HG02870 (cell line): ENCODE data around the gene TRIM50.
"Not testable (repeated sequence)": the region's sequence is repeated elsewhere in the genome, so short reads cannot be mapped to it uniquely, and the experiment has no call there.

Experiments
- ATAC-seq: cut with Tn5 transposase; IDR thresholded peaks from one replicate; pipeline ENCODE4 v1.9.1; 2021; ENCODE audit warnings: mild to moderate bottlenecking, moderate library complexity; ENCODE audit not compliant: unreplicated experiment

Gene TRIM50

DNA sequence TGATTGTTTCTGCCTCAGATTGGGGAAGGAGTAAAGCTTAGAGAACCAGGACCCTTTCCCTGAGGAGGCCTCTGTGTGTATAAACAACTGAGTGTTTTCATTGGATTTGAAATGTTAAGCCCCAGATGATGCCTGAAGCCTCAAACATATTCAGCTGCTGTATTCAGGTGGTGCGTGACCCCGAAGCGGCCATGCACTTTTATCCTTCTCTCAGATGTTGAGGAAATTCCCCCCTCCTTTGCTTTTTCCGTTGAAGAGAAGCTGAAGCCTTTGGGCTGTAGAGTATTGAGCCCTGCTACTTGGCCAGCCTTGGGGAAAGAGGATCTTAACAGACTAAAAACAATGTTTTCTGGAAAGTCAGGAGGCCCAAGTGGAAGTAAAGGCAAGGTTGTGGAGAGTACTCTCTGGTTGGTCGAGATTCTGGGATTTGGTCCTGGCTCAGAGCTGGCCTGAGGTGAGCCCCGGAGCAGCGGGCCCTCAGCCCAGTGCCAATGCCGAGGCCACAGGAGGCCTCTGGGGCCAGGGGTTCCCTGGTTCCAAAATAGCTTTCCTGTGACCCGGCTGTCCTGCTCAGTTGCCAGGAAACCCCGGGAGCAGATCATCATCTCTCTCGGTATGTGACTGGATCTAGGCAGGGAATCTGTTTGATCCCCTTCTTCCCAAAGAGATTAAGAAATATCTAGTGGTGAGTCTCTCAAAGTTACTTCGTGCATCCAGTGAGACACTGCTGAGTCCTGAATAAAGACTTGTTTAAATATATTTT, 22.6 kb upstream of the TRIM50 start:
- ATAC-seq: no peak

DNA sequence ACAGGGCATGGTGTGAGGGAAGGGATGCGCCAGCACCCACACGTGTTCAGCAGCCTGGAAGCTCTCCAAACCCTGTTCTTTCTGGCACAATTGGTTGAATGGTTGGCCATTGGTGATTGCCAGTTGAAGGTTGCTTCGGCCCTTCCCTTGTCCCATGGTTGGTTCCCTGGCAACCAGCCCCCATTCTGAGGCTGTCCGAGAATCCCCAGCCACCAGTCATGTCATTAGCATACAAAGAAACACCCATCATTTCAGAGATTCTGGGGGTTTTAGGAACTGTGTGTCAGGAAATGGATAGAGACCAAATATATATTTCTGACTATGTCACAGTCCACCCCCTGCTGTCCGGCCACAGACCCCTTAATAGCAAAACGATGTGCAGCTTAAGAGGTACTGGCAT, 21.9 kb upstream of the TRIM50 start:
- no peak for ATAC-seq

DNA sequence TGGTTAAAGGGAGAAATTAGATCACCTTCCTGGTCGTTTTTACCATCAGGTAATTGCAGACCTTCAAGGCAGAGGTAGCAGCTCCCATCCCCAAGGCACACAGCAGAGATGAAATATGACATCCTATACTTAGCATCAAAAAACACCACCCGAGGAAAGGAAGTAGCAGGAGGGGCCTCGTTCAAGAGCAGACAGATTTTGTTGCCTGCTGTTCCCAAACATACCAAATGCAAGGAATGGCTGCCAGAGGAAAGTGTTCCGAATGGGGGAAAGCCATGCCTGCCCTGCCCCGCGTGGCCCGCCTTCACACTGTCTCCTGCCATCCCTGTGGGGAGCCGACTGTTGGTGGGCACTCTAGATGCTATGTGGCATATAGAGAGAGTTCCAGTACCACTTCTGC, 18.1 kb upstream of the TRIM50 start:
- no peak for ATAC-seq

DNA sequence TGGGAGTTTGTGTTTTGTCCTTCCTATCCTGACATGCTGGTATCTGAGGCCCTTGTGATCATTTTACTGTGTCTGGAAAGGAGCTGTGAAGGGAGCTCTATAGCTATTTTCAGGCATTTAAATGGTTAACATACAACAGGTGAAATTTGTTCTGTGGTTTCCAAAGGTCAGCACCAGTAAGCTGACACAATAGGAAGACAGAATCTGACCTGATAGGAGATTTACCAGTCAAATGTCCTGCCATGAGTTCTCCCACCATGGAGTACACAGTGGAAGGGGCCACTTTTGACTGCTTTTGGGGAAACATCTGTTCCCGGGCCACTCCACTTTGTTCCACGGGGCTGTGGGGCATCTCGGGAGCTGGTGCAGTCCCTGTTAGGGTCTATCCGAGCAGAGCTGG, 17.7 kb upstream of the TRIM50 start:
- no peak for ATAC-seq

DNA sequence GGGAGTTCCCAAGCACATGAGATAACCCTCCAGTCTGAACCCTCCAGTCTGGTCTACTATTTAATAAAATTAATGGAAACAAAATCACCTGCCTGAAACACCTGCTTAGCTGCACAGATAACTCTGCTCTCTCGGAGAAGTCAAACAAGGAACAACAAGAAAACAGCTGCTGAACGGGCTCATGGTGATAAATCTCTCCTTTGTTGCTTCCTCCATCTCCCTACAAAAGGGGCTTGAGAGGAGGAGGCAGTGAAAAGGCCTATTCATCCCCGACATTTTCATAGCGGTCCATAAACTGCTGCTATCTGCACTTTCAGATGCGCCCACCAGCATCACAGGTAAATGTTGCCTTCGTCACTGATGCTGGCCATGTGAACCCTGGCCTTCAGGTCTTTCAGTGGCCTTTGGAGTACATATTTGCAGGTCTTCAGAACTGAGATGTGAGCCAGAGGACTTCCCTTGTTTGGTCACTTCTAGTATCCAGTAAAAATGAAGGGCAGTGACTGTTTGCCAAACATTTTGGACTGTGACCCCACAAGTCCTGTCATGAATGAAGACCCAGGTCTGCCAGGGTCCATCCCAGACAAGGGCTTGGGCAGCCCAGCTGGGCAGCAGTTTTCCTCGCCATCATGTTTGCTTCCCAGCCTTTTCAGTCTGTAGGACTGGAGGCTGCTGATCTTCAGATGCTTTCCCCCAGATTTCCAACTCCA, 15.9 kb upstream of the TRIM50 start:
- no peak for ATAC-seq

DNA sequence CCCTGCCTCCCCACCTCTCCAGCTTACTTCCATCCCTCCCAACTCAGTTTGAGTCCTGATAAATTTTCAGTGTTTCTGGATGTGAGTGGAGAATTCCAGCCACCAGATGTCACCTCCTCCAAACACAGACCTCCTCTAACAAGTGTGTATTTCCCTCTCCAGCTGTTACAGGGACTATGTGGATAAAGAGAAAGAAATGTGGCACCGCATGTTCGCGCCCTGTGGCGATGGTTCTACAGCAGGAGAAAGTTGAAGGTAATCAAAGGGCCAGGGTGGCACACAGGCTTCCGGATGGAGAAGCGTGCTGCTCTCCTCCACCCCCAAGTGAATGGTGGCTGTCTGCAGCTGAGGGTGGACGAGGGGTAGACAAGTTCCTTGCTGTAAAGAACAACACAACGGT, 14.8 kb upstream of the TRIM50 start:
- ATAC-seq: no peak

DNA sequence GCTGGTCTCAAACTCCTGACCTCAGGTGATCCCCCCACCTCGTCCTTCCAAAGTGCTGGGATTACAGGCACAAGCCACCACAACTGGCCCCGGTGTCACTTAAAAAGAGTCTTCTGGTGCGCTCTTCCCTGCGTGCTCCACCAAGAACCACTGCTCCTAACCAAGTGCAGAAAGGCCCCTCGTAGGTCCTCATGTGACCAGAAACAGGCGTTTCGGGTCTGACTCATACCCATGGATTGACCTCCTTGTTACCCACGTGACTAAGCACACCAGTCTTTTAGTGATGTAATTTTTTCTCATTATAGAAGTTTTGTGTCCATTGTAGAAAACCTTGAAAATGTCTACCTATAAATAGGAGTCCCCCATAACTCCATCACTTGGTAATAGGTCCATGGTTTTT, 14.0 kb upstream of the TRIM50 start:
- ATAC-seq: no peak

DNA sequence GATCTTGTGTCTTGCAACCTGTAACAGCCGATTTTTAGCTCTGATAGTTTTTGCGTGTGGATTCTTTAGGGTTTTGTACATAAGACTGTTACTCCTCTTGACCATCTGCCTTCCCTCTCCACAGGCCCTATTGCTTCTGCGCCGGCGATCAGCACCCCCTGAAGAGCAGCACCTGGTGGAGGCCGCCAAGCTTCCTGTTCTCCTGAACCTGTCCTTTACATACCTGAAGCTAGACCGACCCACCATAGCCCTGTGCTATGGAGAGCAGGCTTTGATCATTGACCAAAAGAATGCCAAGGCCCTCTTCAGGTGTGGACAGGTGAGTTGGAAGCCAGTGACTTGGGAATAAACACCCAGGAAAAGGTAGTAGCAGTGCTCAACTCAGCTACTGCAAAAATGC, 12.6 kb upstream of the TRIM50 start:
- no peak for ATAC-seq

DNA sequence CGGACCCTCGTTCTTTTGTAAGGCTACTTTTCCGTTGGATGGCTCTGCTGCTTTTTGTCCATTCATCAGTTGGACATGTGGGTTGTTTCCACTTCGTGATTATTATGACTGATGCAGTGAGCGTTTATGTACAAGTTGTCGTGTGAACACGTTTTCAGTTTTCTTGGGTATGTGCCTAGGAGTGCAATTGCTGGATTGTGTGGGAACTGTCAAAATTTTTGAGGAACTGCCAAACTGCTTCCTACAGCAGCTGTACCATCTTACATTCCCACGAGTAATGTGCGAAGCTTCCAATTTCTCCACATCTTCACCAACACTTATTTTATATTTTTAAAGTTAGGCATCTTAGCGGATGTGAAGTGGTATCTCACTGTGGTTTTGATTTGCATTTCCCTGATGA, 10.4 kb upstream of the TRIM50 start:
- ATAC-seq: no peak

DNA sequence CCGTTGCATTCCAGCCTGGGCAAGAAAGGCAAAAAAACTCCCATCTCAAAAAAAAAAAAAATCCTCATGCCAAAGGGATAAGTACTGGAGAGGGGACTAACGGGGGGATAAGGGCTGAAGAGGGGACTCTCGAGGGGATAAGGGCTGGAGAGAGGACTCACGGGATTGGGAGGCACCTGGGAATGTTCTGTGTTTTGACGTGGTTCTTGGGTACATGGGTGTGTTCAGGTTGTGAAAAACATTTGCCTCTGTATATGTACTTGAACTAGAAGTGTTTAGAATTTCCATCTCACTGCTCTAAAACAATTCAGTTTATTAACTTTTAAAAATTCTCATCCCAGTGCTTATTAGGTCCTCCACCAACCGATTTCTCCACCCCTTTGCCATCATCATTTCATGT, 4.6 kb upstream of the TRIM50 start:
- no peak for ATAC-seq

DNA sequence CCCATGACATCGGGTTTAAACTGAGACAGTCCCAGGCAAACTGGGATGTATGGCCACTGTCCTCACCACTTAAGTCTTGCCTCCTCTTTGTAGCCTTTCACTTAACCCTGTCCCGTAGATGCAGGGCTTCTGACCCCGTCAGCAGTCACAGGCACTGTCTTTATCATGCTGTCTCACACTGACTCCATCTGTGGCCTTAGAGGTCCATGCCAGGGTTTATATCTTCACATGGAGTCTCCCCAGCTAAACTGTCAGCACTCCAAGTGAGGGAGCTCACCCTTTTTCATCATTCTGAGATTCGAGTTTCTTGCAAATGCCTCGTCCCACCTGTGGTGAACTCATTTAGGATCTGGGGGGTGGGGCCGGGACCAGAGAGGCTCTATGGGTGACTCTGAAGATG, 2.9 kb upstream of the TRIM50 start:
- no peak for ATAC-seq

DNA sequence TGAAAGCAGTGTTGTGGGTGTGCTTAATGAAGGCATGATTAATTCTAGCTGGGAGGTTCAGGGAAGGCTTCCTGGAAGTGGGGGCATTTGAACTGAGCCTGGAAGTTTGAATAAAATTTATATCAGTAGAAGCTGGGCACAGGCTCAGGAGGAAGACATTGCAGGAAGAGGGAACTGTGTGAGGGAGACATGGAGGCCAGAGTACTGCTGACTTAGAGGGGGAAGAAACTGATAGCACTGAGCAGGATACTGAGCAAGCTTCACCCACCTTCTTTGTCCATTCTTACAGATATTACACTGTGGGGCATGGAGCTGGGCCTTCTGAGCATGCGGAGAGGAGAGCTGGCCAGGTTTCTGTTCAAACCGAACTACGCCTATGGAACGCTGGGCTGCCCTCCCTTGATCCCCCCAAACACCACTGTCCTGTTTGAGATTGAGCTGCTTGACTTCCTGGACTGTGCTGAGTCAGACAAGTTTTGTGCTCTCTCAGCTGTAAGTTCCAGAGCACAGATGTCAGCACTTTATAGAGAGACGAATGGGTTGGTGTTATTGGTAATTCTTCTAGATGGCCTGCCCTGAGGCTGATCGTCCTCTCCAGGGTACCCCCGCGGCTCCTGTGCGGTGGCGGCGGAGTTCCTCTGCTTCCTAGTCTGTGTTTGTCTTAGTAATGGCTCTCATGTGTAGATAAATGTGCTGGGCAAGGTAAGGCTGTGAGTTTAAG, 2.1 kb upstream of the TRIM50 start:
- no peak for ATAC-seq

DNA sequence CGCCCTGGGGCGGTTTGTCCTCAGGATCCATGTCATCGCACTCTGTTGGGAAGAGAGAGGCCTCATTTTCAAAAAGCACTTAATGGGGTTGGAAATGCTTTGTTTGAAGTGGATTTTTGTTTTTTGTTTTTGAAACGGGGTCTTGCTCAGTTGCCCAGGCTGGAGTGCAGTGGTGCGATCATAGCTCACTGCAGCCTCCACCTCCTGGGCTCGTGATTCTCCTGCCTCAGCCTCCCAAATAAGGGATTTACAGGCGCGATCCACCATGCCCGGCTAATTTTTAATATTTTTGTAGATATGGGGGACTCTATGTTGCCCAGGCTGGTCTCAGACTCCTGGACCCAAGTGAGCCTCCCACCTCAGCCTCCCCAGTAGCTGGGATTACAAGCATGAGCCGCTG, 814 bp upstream of the TRIM50 start:
- no peak for ATAC-seq

DNA sequence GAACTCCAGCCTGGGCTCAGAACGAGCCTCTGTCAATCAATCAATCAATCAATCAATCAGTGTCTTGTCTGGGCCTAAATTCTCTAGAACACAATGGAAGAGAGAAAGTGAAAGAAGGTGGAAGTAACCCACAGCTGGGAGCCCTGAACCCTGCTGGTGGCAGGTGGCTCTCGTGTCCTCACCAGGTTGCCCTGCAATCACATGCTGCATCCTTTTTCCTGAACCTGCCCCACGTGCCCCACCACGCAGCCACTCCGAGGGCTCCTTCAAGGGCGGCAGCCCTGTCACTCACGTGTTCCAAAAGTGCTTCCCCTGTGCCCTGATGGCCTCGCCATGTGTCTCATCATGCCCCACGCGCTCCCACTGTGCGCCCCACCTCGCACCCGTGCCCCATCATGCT, 433 bp downstream of the TRIM50 start:
- not testable (repeated sequence) for ATAC-seq

DNA sequence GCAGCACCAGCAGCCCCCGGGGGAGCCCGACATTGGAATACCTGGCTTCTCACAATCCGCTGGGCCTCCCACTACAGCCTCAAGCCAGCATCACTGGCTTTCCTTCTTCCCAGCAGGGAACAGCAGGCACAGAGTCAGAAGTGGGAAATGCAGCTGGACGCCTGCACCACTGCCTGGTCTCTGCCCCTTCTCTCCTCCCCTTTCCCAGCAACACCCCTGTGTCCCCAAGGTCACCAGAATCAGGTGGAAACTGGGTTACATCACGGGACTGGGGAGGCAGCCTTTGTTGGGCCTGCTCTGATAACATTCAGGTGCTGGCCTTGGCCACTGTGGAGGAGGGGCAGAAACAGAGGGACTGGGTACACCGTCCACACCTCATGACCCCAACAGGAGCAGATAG, 2.5 kb downstream of the TRIM50 start:
- not testable (repeated sequence) for ATAC-seq

DNA sequence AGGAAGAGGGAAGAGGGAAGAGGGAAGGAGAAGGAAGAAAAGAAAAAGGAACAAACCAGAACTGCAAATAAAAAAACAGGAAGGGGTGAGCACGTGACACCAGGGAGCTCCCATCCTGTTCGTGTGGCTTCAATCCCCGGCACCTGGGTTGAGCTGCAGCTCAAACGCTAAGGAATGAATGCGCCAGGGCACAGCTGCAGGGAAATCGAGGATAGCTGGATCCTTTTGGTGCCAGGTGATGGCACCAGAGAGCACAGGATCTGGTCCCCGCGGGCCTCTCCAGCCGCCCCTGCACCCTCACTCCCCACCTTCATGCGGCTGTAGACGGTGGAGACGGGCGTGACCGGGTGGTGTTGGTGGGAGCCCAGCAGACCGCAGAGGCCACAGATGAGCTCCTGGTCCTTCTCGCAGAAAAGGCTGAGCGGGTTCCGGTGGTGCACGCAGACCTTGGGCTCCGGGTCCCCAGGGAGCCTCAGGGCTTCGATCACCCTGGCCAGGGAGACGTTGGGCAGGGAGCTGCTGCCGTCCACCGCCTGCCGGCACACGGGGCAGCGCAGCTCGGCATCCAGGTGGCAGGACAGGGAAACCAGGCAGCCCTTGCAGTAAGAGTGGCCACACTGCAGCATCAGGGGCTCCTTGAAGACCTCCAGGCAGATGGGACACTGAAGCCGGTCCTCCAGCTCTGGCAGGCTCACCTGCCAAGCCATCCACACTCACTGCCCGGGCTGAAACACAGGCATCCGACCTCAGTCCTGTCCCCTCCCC, 3.6 kb downstream of the TRIM50 start:
- ATAC-seq: not testable (repeated sequence)

DNA sequence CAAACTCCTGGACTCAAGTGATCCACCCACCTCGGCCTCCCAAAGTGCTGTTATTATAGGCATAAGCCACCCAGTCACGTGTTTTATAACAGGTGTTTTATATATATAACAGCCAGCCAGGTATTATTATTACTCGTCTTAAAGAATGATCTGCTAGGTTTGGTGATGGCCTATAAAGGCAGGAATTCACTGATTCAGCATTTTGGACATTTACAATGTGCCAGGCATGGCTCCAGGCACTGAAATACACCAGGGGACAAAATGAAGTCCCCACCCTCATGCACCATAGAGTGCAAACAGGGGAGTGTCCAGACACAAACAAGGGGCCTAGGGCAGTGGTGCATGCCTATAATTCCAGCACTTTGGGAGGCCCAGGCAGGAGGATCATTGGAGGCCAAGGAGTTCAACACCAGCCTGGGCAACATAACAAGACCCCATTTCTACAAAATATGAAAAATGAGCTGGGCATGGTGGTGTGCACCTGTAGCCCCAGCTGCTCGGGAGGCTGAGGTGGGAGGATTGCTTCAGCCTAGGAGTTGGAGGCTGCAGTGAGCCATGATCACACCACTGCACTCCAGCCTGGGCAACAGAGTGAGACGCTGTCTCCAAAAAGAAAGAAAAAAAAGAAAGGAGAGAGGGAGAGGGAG, 4.3 kb downstream of the TRIM50 start:
- ATAC-seq: not testable (repeated sequence)

DNA sequence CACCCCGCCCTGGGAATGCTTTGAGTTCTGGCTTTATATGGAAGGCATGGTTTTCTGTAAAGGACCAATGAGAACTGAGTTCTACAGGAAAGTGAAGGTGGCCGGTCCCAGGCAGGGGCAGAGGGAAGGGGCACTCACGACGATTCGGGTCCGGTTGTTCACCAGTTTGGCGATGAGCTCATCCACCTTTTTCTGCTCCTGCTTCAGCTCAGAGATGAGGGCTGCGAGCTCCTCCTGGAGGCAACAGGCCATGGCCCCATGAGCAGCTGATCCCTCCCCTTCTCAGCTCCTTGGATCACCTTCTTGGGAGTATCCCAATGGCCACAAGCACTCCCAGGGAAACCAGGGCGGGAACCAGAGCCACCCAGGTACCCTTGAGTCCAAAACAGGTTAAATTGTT, 7.9 kb downstream of the TRIM50 start:
- not testable (repeated sequence) for ATAC-seq

DNA sequence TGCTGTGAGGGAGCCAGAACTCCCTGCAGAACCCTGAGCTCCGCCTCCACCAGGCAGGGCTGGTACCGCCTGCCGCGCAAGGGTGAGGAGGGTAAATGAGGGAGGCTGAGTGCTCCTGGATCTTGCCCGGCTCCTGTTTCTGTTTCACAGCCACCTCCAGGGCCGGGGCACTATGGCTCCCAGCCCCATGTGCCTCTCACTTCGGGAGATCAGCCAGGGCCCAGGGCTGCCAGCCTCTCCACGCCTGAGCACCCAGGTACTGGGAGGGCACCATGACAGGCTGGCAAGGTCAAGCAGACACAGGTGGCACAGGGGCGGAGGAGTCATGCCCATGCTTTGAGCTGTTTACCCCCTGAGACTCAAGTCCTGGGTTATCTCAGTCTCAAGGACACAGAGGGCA, 8.3 kb downstream of the TRIM50 start:
- not testable (repeated sequence) for ATAC-seq

DNA sequence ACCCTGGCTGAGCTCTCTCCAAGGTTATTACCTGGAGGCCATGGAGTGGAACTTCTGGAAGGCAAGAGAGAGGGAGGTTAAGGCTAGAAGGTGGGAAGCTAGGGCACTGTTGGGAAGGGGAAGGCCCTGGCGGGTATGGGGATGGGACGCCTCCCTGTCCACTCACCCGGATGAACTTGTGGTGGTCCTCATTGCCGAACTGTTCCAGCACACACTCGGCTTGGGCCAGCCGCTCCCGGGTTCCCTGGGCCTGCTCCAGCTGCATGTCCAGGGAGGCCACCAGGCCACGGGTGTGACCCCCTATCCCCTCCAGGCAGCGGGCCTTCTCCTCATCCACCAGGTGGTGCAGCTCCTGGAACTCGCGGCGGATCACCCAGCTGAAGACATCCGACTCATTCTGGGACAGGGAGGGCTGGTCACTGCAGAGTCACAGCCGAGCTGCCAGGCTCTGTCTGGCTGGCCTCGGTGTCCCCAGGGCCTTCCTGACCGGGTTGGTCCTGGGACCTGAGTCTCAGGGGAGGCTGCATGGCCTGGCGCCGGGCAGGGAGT, 9.2 kb downstream of the TRIM50 start:
- ATAC-seq: not testable (repeated sequence)
